CD14-positive monocyte (primary cell): Measurements from ENCODE around the gene USP3. TPM values are rescaled to one million over a fixed set of nuclear protein-coding genes. Genes with fewer than 3 reads are reported as not detected.

Experiments
- DNase-seq, 3 donors: peaks; one replicate each; pipeline ENCODE4 v3.0.0-alpha.2; 2011 to 2022
- H2AFZ ChIP-seq: 2 replicates; pipeline ENCODE4 v1.6.0; 2012; ENCODE audit warnings: mild to moderate bottlenecking, low read depth, low read length, inconsistent platforms; ENCODE audit not compliant: insufficient read depth, poor library complexity, severe bottlenecking
- H3K27ac ChIP-seq, 2 donors: 1 replicate in 1 of 2; 2 replicates in 1 of 2; pipeline ENCODE4 v1.5.1; 2012 to 2013; ENCODE audit warnings: low read length in 2 of 2, control low read depth in 1 of 2, inconsistent platforms in 1 of 2, low read depth in 1 of 2, mild to moderate bottlenecking in 1 of 2
- H3K27me3 ChIP-seq, 2 donors: one replicate each; pipeline versions ENCODE4 v1.6.0 to v1.6.1; 2011 to 2013; ENCODE audit warnings: low read length in 2 of 2; ENCODE audit not compliant: control insufficient read depth in 2 of 2, insufficient read depth in 2 of 2
- H3K36me3 ChIP-seq, 2 donors: replicated peaks in 1 of 2; 1 replicate in 1 of 2; 2 replicates in 1 of 2; pipeline versions ENCODE4 v1.5.1 to v1.6.1; 2012 to 2013; ENCODE audit warnings: low read length in 2 of 2, control low read depth in 1 of 2, inconsistent platforms in 1 of 2, mild to moderate bottlenecking in 1 of 2; ENCODE audit not compliant: insufficient read depth in 2 of 2, control insufficient read depth in 1 of 2
- H3K4me1 ChIP-seq, 2 donors: 1 replicate in 1 of 2; 2 replicates in 1 of 2; pipeline versions ENCODE4 v1.5.1 to v1.6.1; 2012 to 2013; ENCODE audit warnings: low read length in 2 of 2, control low read depth in 1 of 2, inconsistent platforms in 1 of 2, mild to moderate bottlenecking in 1 of 2, moderate library complexity in 1 of 2; ENCODE audit not compliant: insufficient read depth in 2 of 2, control insufficient read depth in 1 of 2
- H3K4me2 ChIP-seq: replicated peaks from 2 replicates; pipeline ENCODE3; 2012; ENCODE audit warnings: low read length, moderate library complexity, mild to moderate bottlenecking; ENCODE audit not compliant: poor library complexity, severe bottlenecking; ENCODE audit errors: extremely low read depth
- H3K4me3 ChIP-seq, 3 experiments: fragments of 200-600 bp in 1 of 3; sonication (generic) in 1 of 3; replicated peaks in 1 of 3; 1 replicate in 2 of 3; 2 replicates in 1 of 3; pipeline ENCODE4 v1.5.1; 2011 to 2013; ENCODE audit warnings: low read length in 3 of 3, mild to moderate bottlenecking in 3 of 3, control low read depth in 2 of 3, low read depth in 2 of 3, inconsistent platforms in 1 of 3, moderate library complexity in 1 of 3
- H3K79me2 ChIP-seq: 2 replicates; pipeline ENCODE4 v1.6.0; 2012; ENCODE audit warnings: mild to moderate bottlenecking, control low read depth, inconsistent platforms, low read length, moderate library complexity; ENCODE audit not compliant: insufficient read depth
- H3K9ac ChIP-seq: 2 replicates; pipeline ENCODE4 v1.6.0; 2017; ENCODE audit warnings: low read length, mild to moderate bottlenecking; ENCODE audit not compliant: insufficient read depth, poor library complexity, severe bottlenecking
- H3K9me3 ChIP-seq, 2 donors: replicated peaks in 1 of 2; 1 replicate in 1 of 2; 2 replicates in 1 of 2; pipeline versions ENCODE4 v1.5.1 to v1.6.1; 2012 to 2013; ENCODE audit warnings: low read length in 2 of 2, control low read depth in 1 of 2; ENCODE audit not compliant: control insufficient read depth in 1 of 2, insufficient read depth in 1 of 2
- H4K20me1 ChIP-seq: 2 replicates; pipeline ENCODE4 v1.6.0; 2012; ENCODE audit warnings: mild to moderate bottlenecking, low read length, control low read depth, moderate library complexity; ENCODE audit not compliant: insufficient read depth
- H3K27ac Mint-ChIP-seq, 7 donors: one replicate each; pipeline ENCODE4 v1.8.0; 2020; ENCODE audit warnings: mild to moderate bottlenecking in 7 of 7, mixed read lengths in 7 of 7, moderate library complexity in 6 of 7, inconsistent platforms in 2 of 7
- H3K27me3 Mint-ChIP-seq, 3 donors: one replicate each; pipeline ENCODE4 v1.8.0; 2021 to 2022; ENCODE audit warnings: low read depth in 3 of 3, mild to moderate bottlenecking in 3 of 3, mixed read lengths in 3 of 3, moderate library complexity in 3 of 3, inconsistent platforms in 1 of 3
- H3K36me3 Mint-ChIP-seq, 2 donors: one replicate each; pipeline ENCODE4 v1.8.0; 2020; ENCODE audit warnings: mixed read lengths in 2 of 2, inconsistent platforms in 1 of 2, mild to moderate bottlenecking in 1 of 2
- H3K4me1 Mint-ChIP-seq: one replicate; pipeline ENCODE4 v1.8.0; 2020; ENCODE audit warnings: mild to moderate bottlenecking, mixed read lengths
- H3K4me3 Mint-ChIP-seq, 2 donors: one replicate each; pipeline ENCODE4 v1.8.0; 2020; ENCODE audit warnings: mild to moderate bottlenecking in 2 of 2, mixed read lengths in 2 of 2, moderate library complexity in 1 of 2
- H3K9me3 Mint-ChIP-seq, 7 donors: one replicate each; pipeline ENCODE4 v1.8.0; 2020 to 2022; ENCODE audit warnings: mixed read lengths in 7 of 7, mild to moderate bottlenecking in 6 of 7, moderate library complexity in 6 of 7, inconsistent platforms in 2 of 7
- CTCF ChIP-seq: fragments of 200-600 bp; IDR thresholded peaks from one replicate; pipeline ENCODE4 v1.8.0; 2022; ENCODE audit warnings: antibody characterized with exemption, mild to moderate bottlenecking
- WGBS: methylation state at CpG from one replicate; pipeline ENCODE4 v1.1.5; 2013; ENCODE audit warnings: missing lambda C conversion rate; ENCODE audit not compliant: insufficient coverage; 5-methylcytosine and 5-hydroxymethylcytosine counted together
- intact Hi-C, 2 donors: fragments of 100-400 bp; cut with micrococcal nuclease; formaldehyde crosslinking; loops; one replicate each; pipeline versions ENCODE4 v1.15.0 to v1.15.1; 2023
- polyA plus RNA-seq, 3 donors: library from polyadenylated mRNA; depleted of rRNA in 1 of 3; unstranded in 2 of 3; stranded (reverse) in 1 of 3; fragments of 300-500 nt in 2 of 3; fragments of >200 nt in 1 of 3; fragmentation: Illumina TruSeq in 2 of 3; gene quantifications; 1 replicate in 2 of 3; 2 replicates in 1 of 3; pipeline ENCODE4 v1.2.3, GENCODE V29; 2012 to 2021

USP3 gene
- polyA plus RNA-seq, 3 donors, result 91.4 to 167 (median 122) TPM

GRCh38 chr15:63630036-63630751 lies 125.8 kb downstream of the USP3 start:
- DNase-seq, result no peak
- Mint-ChIP-seq H3K9me3 (peaks cover 0 to 2% (median 0%) of the 10 kb centered on the region in 7 donors), H3K36me3 (peaks cover 86 to 92% of the 10 kb centered on the region in 2 donors), H3K27ac (no peak overlapping the region), H3K27me3 (no peaks in the 10 kb centered on the region), H3K4me1 (peaks cover 1% of the 10 kb centered on the region), H3K4me3 (no peak overlapping the region)
- Histone ChIP-seq H3K27ac (no peak overlapping the region), H3K9me3 (no peaks in the 10 kb centered on the region), H3K4me2 (no peak overlapping the region), H3K4me1 (no peaks in the 10 kb centered on the region), H3K79me2 (no peaks in the 10 kb centered on the region), H2AFZ (no peak overlapping the region), H3K4me3 (no peak overlapping the region), H3K27me3 (no peaks in the 10 kb centered on the region), H3K36me3 (peaks cover 91 to 99% of the 10 kb centered on the region in 2 donors), H3K9ac (no peak overlapping the region), H4K20me1 (no peaks in the 10 kb centered on the region)
- intact Hi-C loops, result no loop called here
- WGBS, result no CpG with 5 or more reads among the region's 7 CpGs
- no peak for TF ChIP-seq CTCF

GRCh38 chr15:63633312-63633711 lies 128.9 kb downstream of the USP3 start:
- Mint-ChIP-seq H3K36me3 (peaks cover 86 to 93% of the 10 kb centered on the region in 2 donors), H3K4me1 (no peaks in the 10 kb centered on the region), H3K9me3 (no peaks in the 10 kb centered on the region), H3K27me3 (no peaks in the 10 kb centered on the region), H3K27ac (no peak overlapping the region), H3K4me3 (no peak overlapping the region)
- DNase-seq, result no peak
- peaks cover 89 to 99% of the 10 kb centered on the region in 2 donors for H3K36me3 ChIP-seq
- H3K9ac ChIP-seq, result no peak overlapping the region
- H3K4me2 ChIP-seq, result no peak overlapping the region
- no peaks in the 10 kb centered on the region for H3K27me3 ChIP-seq
- H4K20me1 ChIP-seq, result no peaks in the 10 kb centered on the region
- H3K4me3 ChIP-seq, result no peak overlapping the region
- no peak overlapping the region for H3K27ac ChIP-seq
- H3K4me1 ChIP-seq, result no peaks in the 10 kb centered on the region
- H3K79me2 ChIP-seq, result no peaks in the 10 kb centered on the region
- no CpG with 5 or more reads among the region's 2 CpGs for WGBS
- H3K9me3 ChIP-seq, result no peaks in the 10 kb centered on the region
- H2AFZ ChIP-seq, result no peak overlapping the region
- intact Hi-C loops, result no loop called here
- TF ChIP-seq CTCF, result no peak
